Mononuclear cell (primary cell): Measurements from ENCODE around the gene ECEL1. TPM values are rescaled to one million over a fixed set of nuclear protein-coding genes. Genes with fewer than 3 reads are reported as not detected.

ENCODE experiments used
- H3K27me3 ChIP-seq: 2 replicates; pipeline ENCODE4 v1.6.0; 2011; ENCODE audit warnings: low read length, control low read depth; ENCODE audit not compliant: insufficient read depth
- H3K4me1 ChIP-seq: 2 replicates; pipeline ENCODE4 v1.5.1; 2011; ENCODE audit warnings: mild to moderate bottlenecking, low read length, control low read depth; ENCODE audit not compliant: insufficient read depth
- H3K4me3 ChIP-seq: 2 replicates; pipeline ENCODE4 v1.5.1; 2011; ENCODE audit warnings: mild to moderate bottlenecking, low read length, moderate library complexity
- H3K9me3 ChIP-seq: 2 replicates; pipeline ENCODE4 v1.5.1; 2011; ENCODE audit warnings: low read depth, mild to moderate bottlenecking, control low read depth, low read length
- total RNA-seq: library from RNA; depleted of rRNA; stranded (reverse); fragments of >200 nt; gene quantifications from one replicate; pipeline ENCODE4 v1.2.3, GENCODE V29; 2012

Gene ECEL1
- total RNA-seq, 1 donor, result not detected

- Histone ChIP-seq H3K4me1 (no peaks in the 10 kb centered on the region), H3K4me3 (no peak overlapping the region), H3K27me3 (no peaks in the 10 kb centered on the region)
Measured at GRCh38 chr2:232494542-232494941, 6.9 kb upstream of the ECEL1 start.

DNA sequence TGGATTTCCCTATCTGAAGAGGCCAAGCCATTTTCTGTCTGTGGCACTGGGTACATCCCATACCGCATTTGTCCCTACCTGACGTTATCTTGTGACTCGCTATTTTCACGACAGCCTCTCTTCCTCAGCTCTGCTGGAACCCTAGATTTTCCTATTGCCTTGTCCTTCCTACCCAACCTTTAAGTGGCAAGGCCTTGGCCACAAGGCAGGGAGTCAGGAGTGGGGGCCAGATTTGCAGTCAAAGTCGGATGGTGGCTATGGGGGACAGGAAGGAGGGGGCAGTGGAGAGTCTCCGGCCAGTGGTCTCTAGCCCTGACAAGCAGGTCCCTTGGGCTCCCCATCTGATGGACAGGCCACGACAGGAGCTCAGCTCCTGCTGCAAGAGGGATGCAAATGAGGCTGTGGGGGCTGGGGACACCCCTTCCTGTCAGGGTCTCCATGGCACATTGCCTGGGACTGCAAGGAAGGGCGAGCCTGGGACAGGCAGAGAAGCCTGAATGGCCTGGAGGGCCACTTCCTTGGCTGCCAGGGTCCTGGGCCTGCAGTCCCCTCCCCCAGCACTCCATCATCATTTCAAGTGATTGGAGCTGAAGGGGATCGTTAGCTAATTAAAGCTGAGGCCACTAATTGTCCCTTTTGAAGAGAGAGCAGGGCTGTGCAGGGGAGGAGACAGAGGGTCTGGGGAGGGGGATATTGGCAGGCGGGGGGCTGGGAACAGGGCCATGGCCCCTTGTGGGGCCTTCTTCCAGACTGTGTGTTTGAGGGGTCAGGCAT, 6.3 kb upstream of the ECEL1 start:
- no peak overlapping the region for H3K4me3 ChIP-seq
- H3K27me3 ChIP-seq, result peaks cover 1% of the 10 kb centered on the region
- no peaks in the 10 kb centered on the region for H3K9me3 ChIP-seq
- no peaks in the 10 kb centered on the region for H3K4me1 ChIP-seq

More at GRCh38 chr2:232494542-232494941, 6.9 kb upstream of the ECEL1 start:
- no peaks in the 10 kb centered on the region for H3K9me3 ChIP-seq

DNA sequence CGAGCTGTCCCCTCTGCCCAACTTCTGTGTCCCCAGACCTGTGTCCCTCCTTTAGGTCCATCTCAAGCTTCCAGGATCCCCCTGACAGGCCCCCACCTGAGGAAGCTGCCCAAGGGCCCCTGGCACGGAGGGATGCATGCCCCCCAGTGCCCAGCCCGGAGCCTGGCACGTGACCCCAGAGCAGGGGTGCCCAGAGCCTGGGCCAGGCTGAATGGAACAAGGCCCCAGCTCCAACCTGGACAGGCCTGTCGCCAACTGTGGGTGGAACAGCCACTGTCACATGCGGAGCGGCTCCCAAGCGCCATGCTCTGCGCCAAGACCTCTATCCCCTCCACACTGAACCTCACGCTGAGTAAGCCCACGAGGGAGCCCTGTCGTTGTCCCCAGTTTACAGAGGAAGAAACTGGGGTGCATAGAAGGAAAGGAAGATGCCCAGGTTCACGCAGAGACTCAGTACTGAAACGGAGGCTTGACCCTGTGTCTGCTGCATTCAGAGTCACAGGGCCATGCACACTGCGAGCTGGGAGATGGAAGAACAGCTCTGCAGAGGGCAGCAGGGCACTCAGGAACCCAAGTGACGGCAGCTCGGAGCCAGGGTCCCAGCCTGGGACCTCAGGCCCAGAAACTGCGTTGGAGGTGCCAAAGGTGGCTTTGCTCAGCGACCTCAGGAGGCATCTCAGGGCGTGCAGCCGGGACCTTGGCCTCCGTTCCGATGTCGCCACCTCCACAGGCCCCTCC, 5.5 kb upstream of the ECEL1 start:
- Histone ChIP-seq H3K27me3 (peaks cover 5% of the 10 kb centered on the region), H3K4me3 (no peak overlapping the region), H3K4me1 (no peaks in the 10 kb centered on the region), H3K9me3 (no peaks in the 10 kb centered on the region)

- Histone ChIP-seq H3K27me3 (peaks cover 8% of the 10 kb centered on the region), H3K9me3 (no peaks in the 10 kb centered on the region), H3K4me3 (no peak overlapping the region), H3K4me1 (no peaks in the 10 kb centered on the region)
Measured at GRCh38 chr2:232492236-232492848, 4.7 kb upstream of the ECEL1 start.

- Histone ChIP-seq H3K4me1 (no peaks in the 10 kb centered on the region), H3K4me3 (no peak overlapping the region), H3K9me3 (no peaks in the 10 kb centered on the region), H3K27me3 (peaks cover 13% of the 10 kb centered on the region)
Measured at GRCh38 chr2:232491139-232491780, 3.6 kb upstream of the ECEL1 start.

DNA sequence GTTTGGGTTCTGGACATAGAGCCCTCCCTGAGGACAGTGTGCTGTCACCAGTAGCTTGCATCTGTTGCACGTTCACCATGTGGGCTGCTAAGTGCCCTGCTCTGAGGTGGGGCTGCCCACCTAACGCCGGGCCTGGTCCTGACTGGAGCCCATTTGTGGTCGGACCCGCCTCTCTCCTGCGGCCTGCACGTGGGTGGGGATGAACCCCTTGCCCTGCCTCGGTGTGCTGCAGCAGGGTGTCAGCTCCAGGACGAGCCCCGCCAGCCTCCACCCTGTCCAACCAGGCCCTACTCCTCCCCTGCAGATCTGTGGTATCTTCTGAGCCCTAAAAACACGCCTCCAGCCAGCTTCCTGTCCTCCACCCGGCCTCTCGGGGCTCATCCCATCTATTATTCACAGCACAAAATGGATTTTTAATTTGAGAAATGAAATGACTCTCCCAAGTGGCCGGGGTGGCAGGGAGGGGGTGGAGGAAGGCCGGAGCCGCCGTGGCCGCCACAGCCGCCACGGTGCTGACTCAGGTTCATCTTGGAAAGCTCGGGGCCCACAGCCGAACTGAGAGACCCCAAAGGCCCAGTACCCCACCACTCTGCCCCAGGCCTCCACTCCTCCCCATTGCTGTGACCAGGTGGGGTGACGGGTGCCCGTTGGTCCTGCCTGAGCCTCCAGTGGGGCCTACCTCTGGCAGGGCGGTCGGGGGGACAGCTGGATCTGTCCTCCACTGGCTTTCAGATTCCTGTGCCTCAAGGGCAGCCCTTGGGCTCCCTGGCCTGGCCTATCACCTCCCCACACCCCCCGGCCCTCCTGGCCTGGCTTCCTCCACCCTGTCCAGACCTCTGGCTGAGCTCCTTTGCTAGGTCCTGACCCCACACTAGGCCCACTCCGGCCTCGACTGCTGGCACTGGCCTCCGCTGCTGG, 2.8 kb upstream of the ECEL1 start:
- peaks cover 13% of the 10 kb centered on the region for H3K27me3 ChIP-seq

DNA sequence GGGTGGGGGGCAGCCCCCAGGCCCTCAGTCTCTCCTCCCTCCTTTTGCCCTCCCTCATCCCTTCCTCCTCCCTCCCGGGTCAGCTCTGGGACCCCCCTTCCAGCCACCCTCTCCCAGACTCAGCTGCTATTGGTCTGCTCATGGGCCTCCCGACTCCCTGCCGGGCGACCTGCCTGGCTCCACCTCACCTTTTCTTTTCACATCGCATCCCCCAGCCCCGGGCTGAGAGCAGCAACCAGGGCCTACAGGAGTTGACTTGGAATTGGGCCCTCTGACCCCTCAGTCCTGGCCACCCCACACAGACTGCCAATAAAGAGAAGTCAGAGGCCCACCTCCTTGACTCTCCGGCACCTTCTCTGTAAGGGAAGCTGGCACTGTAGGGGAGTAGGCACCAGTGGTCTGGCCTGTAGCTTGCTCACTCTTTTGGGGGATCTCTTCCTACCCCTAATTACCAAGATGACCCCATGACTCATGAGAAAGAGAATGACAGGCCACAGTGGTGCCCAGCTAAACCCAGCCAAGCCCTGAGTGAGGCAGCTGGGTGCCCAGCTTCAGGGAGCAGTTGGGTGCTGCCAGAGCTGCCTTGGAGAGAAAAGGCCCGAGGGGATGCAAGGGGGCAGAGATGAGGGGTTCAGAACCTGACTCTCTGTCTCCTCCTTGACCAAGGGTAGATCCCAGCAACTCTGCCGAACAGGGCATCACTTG, 2.0 kb upstream of the ECEL1 start:
- Histone ChIP-seq H3K27me3 (peaks cover 21% of the 10 kb centered on the region), H3K4me3 (no peak overlapping the region), H3K9me3 (no peaks in the 10 kb centered on the region), H3K4me1 (no peaks in the 10 kb centered on the region)

More for the DNA sequence above, 2.8 kb upstream of the ECEL1 start:
- Histone ChIP-seq H3K9me3 (no peaks in the 10 kb centered on the region), H3K4me1 (no peaks in the 10 kb centered on the region), H3K4me3 (no peak overlapping the region)

- Histone ChIP-seq H3K4me1 (no peaks in the 10 kb centered on the region), H3K4me3 (no peak overlapping the region), H3K27me3 (peaks cover 22% of the 10 kb centered on the region), H3K9me3 (no peaks in the 10 kb centered on the region)
Measured at GRCh38 chr2:232488721-232489300, 1.2 kb upstream of the ECEL1 start.

DNA sequence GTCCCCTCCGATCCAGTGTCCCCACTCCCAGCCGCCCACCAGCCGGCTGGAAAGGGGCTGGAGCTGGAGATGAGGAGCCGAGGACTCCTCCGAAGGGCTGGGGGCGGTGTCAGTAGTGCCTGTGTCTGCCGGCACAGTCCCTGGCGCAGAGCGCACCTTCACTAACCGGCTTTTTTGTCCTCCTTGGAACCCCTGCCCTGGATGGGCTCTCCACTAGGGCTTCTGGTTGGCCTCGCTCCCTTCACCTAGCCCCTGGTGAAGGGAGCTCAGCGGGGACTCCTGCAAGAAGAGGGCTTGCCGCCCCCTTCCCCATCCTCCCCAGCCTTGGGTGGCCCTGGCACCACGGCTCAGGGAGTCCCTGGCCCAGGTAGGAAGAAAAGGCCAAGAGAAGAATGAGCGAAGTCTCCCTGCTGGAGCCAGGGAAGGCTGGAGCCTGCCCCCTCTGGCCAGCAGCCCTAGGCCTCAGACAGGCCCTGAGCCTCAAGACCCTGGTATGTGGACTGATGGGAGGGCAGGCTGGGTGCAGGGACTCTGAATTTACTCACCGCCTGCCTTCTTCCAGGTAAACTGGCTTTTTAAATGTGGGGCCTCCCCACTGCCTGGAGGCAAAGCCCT, 570 bp upstream of the ECEL1 start:
- no peak overlapping the region for H3K4me3 ChIP-seq
- H3K9me3 ChIP-seq, result no peaks in the 10 kb centered on the region
- peaks cover 22% of the 10 kb centered on the region for H3K27me3 ChIP-seq
- no peaks in the 10 kb centered on the region for H3K4me1 ChIP-seq

DNA sequence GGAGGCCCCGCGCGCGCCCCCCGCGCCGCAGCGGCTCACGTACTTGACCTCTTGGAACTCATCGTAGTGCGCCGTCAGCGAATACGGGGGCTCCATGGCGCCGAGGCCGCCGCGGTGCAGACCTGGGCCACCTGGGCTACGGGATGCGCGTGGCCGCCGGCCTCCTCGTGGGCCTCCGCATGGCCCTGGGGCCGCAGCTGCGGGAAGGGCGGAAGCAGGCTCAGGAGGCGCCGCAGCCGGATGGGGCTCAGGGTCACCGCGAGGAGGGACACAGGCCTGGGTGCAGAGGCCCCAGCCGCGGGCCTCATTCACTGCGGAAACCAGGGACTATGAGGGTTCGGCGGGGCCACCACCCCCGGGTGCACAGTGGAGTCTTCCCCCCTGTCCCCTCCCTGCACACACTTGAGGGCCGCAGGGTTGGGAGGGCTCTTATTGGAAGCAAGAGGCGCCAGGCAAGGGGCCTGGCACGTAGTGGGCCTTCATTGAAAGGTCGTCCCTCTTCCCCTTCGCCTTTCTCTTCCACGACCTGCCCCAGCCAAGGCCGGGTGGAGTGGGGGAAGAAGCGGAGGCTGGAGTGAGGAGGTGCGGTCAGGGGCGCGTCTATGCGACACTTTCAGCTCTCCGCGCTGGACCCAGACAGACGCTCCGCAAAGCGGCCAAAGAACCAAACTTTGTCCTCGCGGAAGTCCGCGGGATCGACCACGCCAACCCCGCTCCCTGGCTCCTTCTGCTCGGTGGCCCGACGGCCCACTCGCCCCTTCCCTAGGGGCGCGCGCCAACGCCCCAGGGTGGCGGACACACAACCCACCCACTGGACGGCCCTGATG, 863 bp downstream of the ECEL1 start:
- H3K27me3 ChIP-seq, result peaks cover 22% of the 10 kb centered on the region
- no peaks in the 10 kb centered on the region for H3K4me1 ChIP-seq
- no peak overlapping the region for H3K4me3 ChIP-seq
- H3K9me3 ChIP-seq, result no peaks in the 10 kb centered on the region

- H3K27me3 ChIP-seq, result peaks cover 22% of the 10 kb centered on the region
- H3K9me3 ChIP-seq, result no peaks in the 10 kb centered on the region
- H3K4me1 ChIP-seq, result no peaks in the 10 kb centered on the region
- no peak overlapping the region for H3K4me3 ChIP-seq
Measured at GRCh38 chr2:232485757-232486557, 1.7 kb downstream of the ECEL1 start.

GRCh38 chr2:232485348-232485756, 2.3 kb downstream of the ECEL1 start:
- Histone ChIP-seq H3K4me3 (no peak overlapping the region), H3K4me1 (no peaks in the 10 kb centered on the region), H3K27me3 (peaks cover 22% of the 10 kb centered on the region), H3K9me3 (no peaks in the 10 kb centered on the region)
